Hindlimb muscle (tissue), 1 donor: ENCODE data around the gene RNLS. TPM values are rescaled to one million over a fixed set of nuclear protein-coding genes. Genes with fewer than 3 reads are reported as not detected.
A peak's percentile ranks its signal among the peaks of the same experiment; 100 is the strongest.
"Not testable (repeated sequence)": the region's sequence is repeated elsewhere in the genome, so short reads cannot be mapped to it uniquely, and the experiment has no call there.

ENCODE experiments used
- DNase-seq: peaks from one replicate; pipeline ENCODE4 v3.0.0-alpha.2; 2013
- polyA plus RNA-seq: library from polyadenylated mRNA; unstranded; fragments of 120-200 nt; gene quantifications from one replicate; pipeline ENCODE4 v1.2.1, GENCODE V29; 2013; ENCODE audit not compliant: insufficient read length

Gene RNLS
- polyA plus RNA-seq, 1 donor, result 2.7 TPM

DNA sequence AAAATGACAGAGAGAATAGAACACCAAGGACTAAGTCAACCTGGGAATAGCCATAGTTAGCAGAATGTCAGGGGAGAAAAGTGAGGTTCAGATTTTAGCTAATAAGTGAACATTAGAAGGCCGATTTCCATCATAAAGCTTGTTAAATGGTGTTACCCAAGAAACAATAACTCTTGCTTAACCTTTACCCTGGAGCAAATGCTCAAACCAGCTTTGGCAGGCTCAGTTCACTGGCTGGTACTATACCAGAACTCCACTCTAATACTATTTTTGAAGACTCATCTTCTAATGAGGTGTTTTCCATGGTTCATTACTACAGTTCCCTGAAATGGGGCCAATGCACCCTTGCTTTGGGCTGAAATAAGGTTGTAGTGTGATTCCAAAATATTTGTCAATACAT is 61.3 kb downstream of the RNLS start:
- DNase-seq, result no peak

DNA sequence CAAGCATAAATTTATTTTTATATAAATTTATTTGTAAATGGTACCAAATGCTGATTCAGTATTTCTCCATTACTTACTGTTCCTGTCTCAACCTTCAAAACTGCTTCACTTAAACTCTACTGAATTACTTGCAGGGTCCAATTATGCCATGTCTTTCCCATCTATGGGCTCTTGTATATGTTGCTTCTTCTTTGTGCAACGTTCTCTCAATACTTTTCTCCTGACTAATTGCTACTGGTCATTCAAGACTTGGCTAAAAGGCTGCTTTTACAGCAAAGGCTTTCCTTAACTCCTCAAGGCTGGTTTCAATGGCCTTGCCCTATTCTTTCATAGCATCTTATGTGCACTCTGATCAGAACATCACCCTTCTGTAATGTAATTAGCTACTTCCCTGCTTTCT is 67.9 kb downstream of the RNLS start:
- DNase-seq, result no peak

DNA sequence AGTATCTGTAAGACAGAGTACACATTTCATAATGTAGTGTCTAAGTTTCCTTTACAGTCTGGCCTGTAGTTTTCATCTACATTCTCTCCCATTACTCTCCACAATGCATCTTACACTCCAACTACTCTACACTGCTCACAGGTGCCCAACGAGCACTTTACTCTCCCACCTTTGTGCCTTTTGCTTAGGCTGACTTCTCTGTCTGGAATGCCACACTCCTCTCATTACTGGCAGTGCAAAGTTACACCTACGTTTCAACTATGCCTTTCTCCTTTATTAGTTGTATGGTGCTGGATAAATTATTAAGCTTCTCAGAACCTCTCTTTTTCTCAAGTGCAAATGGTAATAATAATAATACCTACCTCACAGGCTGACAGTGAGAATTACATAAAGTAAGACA is 70.5 kb downstream of the RNLS start:
- no peak for DNase-seq

DNA sequence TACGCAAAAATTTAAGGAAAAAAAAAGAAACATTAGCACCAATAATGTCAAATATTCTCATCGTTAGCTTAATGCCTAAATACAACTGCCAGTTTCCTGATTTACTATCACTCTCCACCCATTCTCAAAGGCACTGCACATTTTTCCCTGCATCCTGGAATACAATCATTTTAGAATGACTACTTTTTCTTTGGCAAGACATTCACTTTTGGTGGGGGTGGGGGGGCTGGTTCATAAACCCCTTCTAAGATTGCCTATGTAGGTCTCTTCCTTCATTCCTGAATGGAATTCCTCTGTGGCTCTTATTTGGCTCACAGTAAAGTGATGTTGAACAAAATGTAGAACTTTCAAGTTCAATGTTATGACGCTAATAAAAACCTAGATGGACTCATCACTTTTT is 74.3 kb downstream of the RNLS start:
- DNase-seq, result no peak

DNA sequence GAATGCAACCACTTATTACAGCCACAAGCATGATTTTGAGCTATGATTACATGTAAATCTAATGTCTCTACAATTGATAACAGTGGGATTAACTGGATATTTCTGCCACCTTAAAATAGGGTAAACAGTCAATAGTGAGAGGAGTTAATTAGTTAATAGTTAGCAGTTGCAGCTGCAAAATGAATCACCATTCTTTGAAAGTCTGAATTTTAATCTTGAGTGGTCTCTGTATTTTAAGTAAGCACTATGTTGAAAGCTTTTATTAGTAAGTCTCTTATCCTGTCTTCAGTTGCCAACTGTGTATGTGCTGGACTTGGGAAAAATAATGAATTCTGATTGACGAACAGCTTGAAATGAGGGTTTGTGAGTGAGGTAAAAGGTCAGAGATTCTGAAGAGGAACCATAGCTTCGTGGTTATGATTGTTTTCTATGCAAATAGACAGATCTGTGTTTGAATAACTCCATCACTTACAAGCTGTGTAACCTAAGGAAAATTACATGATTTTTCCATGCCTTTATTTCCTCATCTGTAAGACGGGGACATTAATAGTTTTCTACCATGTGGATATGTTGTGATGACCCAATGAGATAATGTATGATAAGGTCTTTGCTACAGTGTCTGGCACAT is 75.2 kb downstream of the RNLS start:
- DNase-seq, result no peak

DNA sequence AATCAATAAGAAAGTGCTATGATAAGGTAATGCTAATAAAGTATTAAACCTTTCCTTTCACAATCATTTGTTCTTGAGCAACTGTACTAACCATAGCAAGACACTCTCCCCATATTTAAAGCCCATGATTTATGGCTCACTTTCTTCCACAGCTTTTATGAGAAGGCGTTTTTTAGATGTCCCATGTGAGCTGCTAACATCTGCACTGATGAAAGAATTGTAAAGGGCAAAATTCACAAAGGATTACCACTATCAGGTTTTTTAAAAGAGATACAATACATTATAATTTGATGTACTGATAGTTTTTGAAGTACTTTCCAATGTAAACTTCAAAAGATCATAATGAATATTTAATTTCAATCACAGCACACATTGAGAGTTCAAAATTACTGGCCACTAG is 75.7 kb downstream of the RNLS start:
- DNase-seq, result no peak

DNA sequence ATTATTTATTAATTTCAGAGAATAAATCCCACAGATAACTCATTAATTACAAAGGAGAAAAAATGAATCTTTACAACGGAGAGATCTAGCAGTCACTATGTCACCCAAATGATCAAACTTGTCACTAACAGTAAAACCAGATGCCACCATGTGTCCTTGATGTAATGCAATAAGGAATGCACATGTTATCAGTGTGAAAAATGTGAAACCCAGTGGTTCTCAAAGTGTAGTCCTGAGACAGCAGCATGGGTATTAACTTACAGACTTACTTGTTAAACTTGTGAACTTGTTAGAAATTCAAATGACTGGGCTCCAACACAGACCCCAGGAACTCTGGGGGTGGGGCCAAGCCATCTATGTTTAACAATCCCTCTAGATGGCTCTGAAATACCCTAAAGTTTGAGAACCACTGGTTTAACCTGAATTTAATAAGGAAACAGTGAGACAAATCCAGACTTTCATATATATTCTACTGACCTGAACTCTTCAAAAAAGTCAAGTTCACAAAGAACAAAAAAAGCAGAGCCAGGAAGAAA is 77.4 kb downstream of the RNLS start:
- DNase-seq, result no peak

DNA sequence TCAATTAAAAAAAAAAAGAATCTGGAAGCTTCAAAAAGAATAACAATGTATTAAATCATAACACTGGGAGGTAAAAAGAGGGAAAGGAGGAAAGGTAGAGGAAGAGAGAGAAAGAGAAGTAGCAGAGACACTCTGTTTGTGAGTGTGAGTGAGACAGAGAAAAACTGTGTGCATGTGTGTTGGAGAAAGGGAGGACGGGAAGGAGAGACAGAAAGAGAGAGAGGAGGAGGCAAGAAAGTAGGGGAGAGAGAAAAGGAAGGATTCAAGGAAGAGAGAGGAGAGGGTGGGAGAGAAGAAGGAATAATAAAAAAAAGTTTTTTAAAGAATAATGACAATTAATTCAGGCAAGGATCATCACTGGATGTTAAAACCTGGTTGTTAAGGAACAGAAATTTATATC is 77.9 kb downstream of the RNLS start:
- no peak for DNase-seq

DNA sequence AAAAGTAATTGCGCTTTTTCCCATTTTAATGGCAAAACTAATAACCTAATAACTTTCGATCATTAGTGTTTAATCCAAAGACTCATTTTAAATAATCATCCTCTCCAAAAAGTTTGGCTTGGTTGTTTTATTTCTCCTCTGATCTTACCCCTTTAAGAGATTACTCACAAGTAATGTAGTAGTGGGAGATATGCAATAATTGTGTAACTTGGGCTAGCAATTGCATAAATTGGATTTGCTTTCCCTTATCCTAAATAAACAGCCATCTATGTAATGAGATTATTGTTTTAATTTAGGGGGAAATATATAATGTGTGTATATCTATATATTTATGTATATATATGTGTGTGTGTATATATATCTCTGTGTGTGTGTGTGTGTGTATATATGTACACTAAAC is 82.5 kb downstream of the RNLS start:
- no peak for DNase-seq

DNA sequence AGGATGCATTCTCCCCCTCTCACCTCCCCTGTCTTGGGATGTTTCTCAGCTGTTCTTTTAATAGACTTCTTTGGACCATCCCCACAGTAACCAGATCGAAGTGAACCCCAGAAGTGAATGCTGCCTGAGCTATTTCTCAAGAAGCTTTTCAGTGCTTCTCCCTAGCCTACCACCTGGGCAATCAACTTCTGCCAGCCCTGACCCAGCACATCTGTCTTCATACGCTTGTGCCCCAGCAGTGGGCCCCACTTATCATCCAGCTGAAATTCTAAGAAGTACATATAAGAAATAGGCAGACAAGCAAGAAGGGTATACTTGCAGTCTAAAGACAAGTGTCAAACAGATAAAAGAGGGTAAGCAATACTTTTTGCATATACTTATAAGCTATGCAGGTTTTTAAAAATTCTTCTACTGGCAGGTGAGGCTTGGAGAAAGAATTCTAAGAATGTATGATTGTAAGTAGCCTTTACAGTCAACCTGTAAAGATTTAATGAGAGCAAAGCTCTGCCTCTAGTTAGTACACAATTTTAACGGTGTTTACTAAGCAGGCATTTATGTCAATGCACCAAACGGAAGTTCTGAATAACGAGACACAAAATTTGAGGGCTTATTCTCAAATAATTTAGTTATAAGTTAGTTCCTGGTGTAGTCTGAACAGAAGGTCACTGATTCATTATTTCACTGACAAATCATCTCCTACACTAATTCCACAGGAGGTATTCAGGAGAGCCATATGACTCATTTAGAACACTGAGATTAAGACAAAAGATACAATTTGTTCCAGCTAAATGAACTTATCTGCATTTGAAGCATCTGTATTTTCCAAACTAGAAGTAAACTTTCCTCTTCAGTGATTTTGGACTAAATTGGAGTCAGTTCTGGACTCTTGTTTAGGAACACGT is 83.3 kb downstream of the RNLS start:
- DNase-seq, result no peak

DNA sequence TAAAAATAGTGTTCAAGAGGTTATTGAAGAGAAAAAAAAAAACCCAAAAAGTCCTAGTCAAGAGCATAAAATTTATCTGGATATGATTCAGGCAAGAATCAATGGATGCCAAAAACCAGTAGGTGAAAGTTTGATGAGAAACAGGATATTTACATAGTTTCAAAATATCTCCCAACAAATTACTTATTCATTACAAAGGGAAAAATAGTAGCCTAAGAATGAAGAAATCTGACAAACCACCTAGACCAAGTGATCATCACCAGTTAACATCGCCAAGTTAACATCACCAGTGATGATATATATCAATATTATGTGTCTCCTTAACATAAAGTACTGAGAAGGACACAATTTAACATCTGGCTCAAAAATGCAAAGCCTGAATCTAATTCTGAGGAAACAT is 85.2 kb downstream of the RNLS start:
- DNase-seq, result no peak

DNA sequence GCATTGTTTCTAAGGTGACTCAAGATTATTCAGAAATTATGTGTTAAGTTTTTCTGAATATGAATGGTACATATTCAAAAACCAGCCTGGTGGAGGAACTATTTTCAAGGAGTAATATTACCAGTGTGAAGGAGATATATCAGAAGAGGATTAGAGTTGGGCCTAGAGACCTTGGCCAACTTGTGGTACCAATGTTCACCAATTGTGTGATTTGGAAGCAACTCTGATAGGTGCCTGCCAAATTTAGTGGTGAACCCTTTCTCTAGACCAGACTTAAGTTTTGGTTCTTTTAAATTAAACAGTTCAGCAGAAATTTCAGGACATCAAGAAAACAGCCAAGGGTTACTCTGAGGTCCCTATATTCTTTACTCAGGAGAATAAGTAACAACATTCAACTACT is 88.6 kb downstream of the RNLS start:
- no peak for DNase-seq

DNA sequence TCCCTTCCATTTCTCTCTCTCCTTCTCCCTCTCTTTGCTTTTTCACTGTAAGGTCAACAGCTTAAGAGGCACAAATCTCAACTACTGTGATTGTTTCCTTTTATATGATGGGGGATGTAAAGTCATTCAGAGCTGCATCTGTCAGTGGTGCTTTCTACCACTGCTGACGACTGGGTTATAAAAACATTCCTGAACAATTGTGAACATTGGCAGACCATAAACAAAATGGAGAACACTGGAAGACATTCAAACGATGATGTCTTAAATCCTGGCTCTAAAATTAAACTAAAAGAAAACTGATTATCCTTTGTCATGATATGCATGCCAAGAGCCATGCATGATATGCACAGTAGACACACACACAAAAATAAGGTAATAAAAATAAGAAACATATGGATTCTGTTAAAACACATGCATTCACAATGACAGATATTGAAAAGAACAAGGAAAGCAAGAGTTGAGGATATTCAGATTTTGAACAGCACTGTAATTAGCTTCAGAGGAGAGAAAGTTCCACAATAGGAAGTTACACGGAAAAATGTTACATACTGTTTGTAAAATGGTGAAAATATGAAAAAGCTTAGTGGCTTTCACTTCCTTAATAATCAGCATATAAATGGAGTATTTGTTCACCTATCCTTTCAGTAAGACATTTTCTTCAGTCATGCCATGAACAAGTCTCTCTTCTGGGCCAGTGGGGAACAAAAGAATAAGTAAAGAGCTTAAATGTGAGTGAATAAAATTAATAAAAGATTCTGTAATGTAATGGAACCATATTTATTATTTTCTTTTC is 89.2 kb downstream of the RNLS start:
- DNase-seq, result peak; percentile 34

DNA sequence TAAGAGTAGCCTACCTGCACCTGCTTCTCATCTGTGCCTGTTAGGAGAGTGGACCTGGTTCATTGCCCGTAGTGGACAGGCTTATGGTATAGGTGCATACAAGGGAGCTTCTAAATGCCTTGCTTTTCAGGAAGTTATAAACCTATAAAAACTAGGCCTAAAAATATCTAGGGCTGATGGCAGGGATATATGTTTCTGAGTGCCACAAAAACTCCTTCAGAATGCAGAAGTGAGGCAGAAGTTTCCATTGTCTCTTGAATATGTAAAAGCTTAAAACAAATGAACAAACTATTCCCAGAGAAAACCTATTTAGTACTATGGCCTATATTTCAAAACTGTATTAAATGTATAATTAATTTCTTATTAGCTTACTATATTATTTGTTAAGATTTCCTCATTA is 91.8 kb downstream of the RNLS start:
- no peak for DNase-seq

DNA sequence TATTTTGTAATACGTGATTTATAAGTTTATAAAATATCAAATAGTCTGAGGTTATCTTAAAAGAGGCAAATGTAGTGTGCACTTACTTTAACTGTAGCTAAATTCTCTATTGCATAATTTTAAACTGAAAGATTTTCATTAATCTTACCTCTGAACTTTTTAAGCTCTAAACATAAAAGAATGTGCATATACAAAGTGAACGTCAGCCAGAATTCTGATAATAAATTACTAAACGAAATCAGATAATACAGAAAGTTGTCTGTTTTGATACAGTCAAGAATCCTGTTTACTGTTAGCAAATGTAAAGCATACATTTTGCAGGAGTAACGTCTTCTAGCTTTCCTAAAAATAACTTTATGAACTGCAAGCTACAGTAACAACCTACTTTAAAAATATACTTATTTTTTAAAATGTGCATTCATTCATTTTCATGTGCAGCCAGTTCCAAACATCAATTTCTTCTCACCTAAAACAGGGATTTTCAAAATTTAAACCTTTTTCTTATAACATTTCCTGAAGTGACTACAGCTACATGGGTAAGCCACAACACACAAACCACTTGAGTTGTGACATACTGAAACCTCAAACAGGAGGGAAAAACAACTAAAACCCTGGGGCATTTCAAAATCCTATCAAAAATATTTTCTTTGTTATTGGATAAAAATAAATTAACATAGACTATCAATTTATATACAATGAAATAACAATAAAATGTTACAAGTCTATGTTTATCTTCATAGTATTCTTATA is 92.7 kb downstream of the RNLS start:
- DNase-seq, result no peak

DNA sequence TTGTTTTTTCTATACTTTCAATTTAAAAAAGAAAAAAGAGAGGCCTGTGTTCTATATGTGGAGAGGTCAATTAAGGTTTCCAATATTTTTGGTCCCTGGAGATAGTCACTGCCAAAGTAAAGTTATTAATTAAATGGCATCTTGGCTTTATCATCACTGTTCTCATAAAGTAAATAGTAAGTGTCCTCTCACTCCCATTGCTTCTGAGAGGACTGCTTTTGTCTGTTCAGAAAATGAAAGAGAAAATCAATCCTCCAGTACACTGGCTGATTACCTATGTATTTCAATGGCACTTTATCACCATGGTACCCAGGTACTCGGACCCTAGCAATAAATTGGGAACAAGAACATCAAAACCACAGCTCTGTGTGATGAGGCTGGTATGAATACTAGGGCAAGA is 94.0 kb downstream of the RNLS start:
- DNase-seq, result no peak

DNA sequence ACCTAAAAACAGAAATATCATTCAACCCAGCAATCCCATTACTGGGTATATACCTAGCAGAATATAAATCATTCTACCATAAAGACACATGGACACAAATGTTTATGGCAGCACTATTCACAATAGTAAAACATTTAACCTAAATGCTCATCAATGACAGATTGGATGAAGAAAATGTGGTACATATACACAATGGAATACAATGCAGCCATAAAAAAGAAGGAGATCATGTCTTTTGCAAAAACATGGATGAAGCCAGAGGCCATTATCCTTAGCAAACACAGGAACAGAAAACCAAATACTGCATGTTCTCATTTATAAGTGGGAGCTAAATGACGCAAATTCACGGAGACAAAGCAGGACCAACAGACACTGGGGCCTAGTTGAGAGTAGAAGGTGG is 96.3 kb downstream of the RNLS start:
- DNase-seq, result not testable (repeated sequence)

DNA sequence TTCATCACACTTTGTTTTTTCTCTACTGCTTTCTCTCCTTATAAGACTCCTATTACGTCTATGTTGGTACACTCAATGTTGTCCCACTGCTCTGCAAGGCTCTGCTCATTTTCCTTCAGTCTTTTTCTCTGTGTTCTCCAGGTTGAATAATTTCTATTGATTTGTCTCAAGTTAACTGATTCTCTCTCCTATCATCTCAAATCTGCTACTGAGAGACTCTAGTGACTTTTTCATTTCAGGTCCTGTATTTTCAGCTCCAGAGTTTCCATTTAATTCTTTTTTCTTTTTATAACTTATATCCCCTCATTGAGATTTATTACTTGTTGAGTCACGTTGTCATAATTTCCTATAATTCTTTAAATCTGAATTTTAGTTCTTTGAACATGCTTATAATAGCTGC is 100.9 kb downstream of the RNLS start:
- no peak for DNase-seq

DNA sequence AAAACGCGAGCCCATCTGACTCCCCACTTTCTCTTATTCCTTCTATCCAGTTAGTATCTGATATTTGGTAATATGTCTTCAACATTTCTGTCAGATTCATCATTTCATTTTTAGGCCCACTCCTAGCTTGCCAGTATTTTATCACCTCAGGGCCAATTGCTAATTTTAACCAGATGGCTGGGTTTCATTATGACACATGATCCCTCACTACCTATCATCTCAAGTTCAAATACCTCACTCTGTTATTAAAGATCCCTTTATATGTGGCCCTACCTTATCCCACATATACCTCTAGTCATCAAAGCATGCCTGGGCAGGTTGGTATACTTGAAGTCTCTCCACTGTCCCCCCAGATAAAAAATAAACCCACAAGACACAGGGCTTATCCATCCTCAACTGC is 104.9 kb downstream of the RNLS start:
- no peak for DNase-seq

DNA sequence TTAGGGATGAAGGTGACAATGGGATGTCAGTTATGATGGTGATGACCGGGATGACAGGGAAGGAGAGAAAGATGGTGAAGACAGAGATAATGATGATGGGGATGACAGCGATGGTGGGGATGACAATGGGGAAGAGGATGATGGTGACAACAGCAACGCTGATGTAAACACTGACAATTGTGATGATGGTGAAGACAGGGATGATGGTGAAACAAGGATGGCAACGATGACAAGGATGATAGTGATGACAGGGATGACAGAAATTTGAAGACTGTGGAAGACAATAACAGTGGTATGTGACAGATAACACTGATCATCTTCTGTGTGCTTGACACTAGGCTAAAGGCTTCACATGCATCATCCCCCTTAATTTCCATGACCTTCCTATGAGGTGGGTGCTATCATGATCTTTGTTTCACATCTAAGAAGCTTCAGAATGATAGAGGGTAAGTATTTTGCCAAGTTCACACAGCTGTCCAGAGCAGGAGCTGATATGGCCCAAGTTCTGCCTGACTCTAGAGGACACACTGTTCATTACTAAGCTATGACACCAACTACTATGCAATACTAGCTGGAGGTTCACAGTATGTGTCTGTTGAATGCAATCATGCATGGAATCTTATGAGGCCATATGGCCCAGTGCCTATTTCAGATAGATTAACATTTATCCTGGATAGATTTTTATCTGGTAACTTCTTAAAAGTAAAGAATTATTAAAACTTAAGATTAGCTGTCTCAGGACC is 105.6 kb downstream of the RNLS start:
- no peak for DNase-seq
